ENCODE results near the gene ZCCHC2.
A peak's percentile ranks its signal among the peaks of the same experiment; 100 is the strongest.

The ZCCHC2 gene

GRCh38 chr18:62583376-62583775, 60.6 kb downstream of the ZCCHC2 start:
- DNase-seq: no peak

GRCh38 chr18:62584241-62585120, 61.7 kb downstream of the ZCCHC2 start:
- peak; percentile 83 for DNase-seq

- DNase-seq: no peak
Observed at GRCh38 chr18:62585274-62586150, 62.7 kb downstream of the ZCCHC2 start.

GRCh38 chr18:62586151-62586774, 63.4 kb downstream of the ZCCHC2 start:
- peak; percentile 59 for DNase-seq

GRCh38 chr18:62586781-62587487, 64.1 kb downstream of the ZCCHC2 start:
- DNase-seq: no peak

- DNase-seq: no peak
Observed at GRCh38 chr18:62587689-62588088, 64.9 kb downstream of the ZCCHC2 start.

GRCh38 chr18:62588217-62588616, 65.4 kb downstream of the ZCCHC2 start:
- no peak for DNase-seq

- no peak for DNase-seq
Observed at GRCh38 chr18:62590799-62591590, 68.2 kb downstream of the ZCCHC2 start.

GRCh38 chr18:62596145-62597005, 73.5 kb downstream of the ZCCHC2 start:
- DNase-seq: peak; percentile 27

- no peak for DNase-seq
Observed at GRCh38 chr18:62601871-62602270, 79.0 kb downstream of the ZCCHC2 start.

GRCh38 chr18:62602706-62603105, 79.9 kb downstream of the ZCCHC2 start:
- DNase-seq: no peak

GRCh38 chr18:62603211-62603610, 80.4 kb downstream of the ZCCHC2 start:
- DNase-seq: no peak

- DNase-seq: no peak
Observed at GRCh38 chr18:62603979-62604378, 81.2 kb downstream of the ZCCHC2 start.

GRCh38 chr18:62605685-62606084, 82.9 kb downstream of the ZCCHC2 start:
- no peak for DNase-seq

- no peak for DNase-seq
Observed at GRCh38 chr18:62606106-62606505, 83.3 kb downstream of the ZCCHC2 start.

GRCh38 chr18:62607302-62607701, 84.5 kb downstream of the ZCCHC2 start:
- no peak for DNase-seq

GRCh38 chr18:62607708-62608428, 85.0 kb downstream of the ZCCHC2 start:
- DNase-seq: no peak

GRCh38 chr18:62609764-62610163, 86.9 kb downstream of the ZCCHC2 start:
- no peak for DNase-seq

- DNase-seq: no peak
Observed at GRCh38 chr18:62610351-62610700, 87.5 kb downstream of the ZCCHC2 start.

GRCh38 chr18:62610701-62611411, 88.0 kb downstream of the ZCCHC2 start:
- DNase-seq: no peak

All from DMS79 treated with DMSO at 0.1 percent for 48 hours (cell line).